Smooth muscle cell (in vitro differentiated cells): ENCODE measurements around the gene SMC1B. TPM values are rescaled to one million over a fixed set of nuclear protein-coding genes. Genes with fewer than 3 reads are reported as not detected.

Source experiments
- DNase-seq: peaks from one replicate; lab custom pipeline; 2025; ENCODE audit not compliant: unreplicated experiment; lab: John Stamatoyannopoulos, UW
- H2AFZ ChIP-seq: fragments of 200-600 bp; sonication (generic); 2 replicates; pipeline ENCODE4 v1.6.0; 2016; ENCODE audit warnings: antibody characterized with exemption, low read depth, mild to moderate bottlenecking
- H3F3A ChIP-seq: fragments of 200-600 bp; sonication (generic); 2 replicates; pipeline ENCODE4 v1.6.0; 2017; ENCODE audit warnings: antibody characterized with exemption, low read depth
- H3K27ac ChIP-seq: fragments of 200-600 bp; sonication (generic); 2 replicates; pipeline ENCODE4 v1.5.1; 2016; ENCODE audit warnings: low read depth, mild to moderate bottlenecking
- H3K27me3 ChIP-seq: fragments of 200-600 bp; sonication (generic); 2 replicates; pipeline ENCODE4 v1.6.1; 2016; ENCODE audit warnings: low read depth, mild to moderate bottlenecking
- H3K36me3 ChIP-seq: fragments of 200-600 bp; sonication (generic); 2 replicates; pipeline ENCODE4 v1.5.1; 2016; ENCODE audit warnings: low read depth
- H3K4me1 ChIP-seq: fragments of 200-600 bp; sonication (generic); 2 replicates; pipeline ENCODE4 v1.5.1; 2016; ENCODE audit warnings: low read depth
- H3K4me2 ChIP-seq: fragments of 200-600 bp; sonication (generic); 2 replicates; pipeline ENCODE4 v1.6.0; 2016; ENCODE audit warnings: mild to moderate bottlenecking
- H3K4me3 ChIP-seq: fragments of 200-600 bp; sonication (generic); 2 replicates; pipeline ENCODE4 v1.5.1; 2016; ENCODE audit warnings: mild to moderate bottlenecking
- H3K79me2 ChIP-seq: fragments of 200-600 bp; sonication (generic); 2 replicates; pipeline ENCODE4 v1.6.0; 2016; ENCODE audit warnings: low read depth, mild to moderate bottlenecking
- H3K9ac ChIP-seq: fragments of 200-600 bp; sonication (generic); 2 replicates; pipeline ENCODE4 v1.6.0; 2016; ENCODE audit warnings: low read depth
- H3K9me3 ChIP-seq: fragments of 200-600 bp; sonication (generic); replicated peaks from 2 replicates; pipeline ENCODE4 v1.5.1; 2016; ENCODE audit warnings: low read depth
- H4K20me1 ChIP-seq: fragments of 200-600 bp; sonication (generic); 2 replicates; pipeline ENCODE4 v1.6.0; 2016; ENCODE audit warnings: low read depth
- WGBS: methylation state at CpG from one replicate; pipeline ENCODE4 v1.1.7; 2016; ENCODE audit warnings: low lambda C conversion rate; 5-methylcytosine and 5-hydroxymethylcytosine counted together
- polyA plus RNA-seq: library from polyadenylated mRNA; unstranded; fragments of >200 nt; fragmentation: Nextera tagmentation; extraction: Ambion mirVana; gene quantifications from 2 replicates; pipeline ENCODE4 v1.2.1, GENCODE V29; 2016
- total RNA-seq: library from RNA; depleted of rRNA; stranded (reverse); fragments of >200 nt; gene quantifications from 2 replicates; pipeline ENCODE4 v1.2.3, GENCODE V29; 2014
- TF ChIP-seq, protein P1 (sequence below): fragments of 200-600 bp; sonication (generic); IDR thresholded peaks from 2 replicates; pipeline ENCODE4 v1.5.1; 2017; ENCODE audit warnings: borderline replicate concordance, mild to moderate bottlenecking, antibody characterized with exemption; ENCODE audit not compliant: insufficient read depth, poor library complexity, severe bottlenecking

SMC1B gene
- total and polyA plus RNA-seq, 2 experiments from 2014 or later, result 0.06 TPM; not detected in 1

DNA sequence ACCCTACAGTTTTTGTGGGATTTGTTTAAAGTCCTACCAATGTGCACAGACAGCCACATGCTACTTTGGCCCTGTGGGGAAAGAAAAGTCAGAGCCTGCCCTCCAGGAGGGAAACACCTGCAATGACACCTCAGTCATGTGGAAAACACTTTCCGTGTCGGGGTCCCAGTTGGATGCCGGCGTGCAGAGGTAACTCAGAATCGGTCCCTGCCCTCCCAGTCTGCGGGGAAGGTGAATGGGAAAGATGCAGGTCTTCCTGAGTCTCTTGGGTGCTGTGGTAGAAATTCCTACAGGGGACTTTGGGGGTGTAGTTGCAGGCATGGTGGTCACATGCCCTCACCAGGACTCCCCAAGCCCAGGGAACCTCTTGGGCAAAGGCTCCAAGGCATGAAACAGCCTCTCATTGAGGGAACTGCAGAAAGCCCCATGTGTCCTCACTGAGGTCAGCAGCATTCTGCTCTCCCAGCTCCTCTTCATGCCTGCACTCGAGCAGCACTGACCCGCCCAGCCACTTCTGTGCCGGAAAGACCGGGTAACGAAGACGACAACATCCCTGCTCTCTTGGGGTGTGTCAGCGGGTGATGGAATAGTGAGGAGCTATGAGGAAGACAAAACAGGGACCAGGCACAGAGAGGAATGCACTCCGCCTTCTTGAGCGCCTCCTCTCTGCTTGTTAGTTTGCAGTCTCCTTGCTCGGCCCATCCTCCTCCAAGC is 4.8 kb upstream of the SMC1B start:
- Histone ChIP-seq H4K20me1 (no peaks in the 10 kb centered on the region), H3K36me3 (no peaks in the 10 kb centered on the region), H3F3A (no peaks in the 10 kb centered on the region), H3K27me3 (no peaks in the 10 kb centered on the region), H3K4me1 (peaks cover 5% of the 10 kb centered on the region), H2AFZ (no peak overlapping the region), H3K9ac (no peak overlapping the region), H3K79me2 (no peaks in the 10 kb centered on the region), H3K9me3 (no peaks in the 10 kb centered on the region), H3K27ac (no peak overlapping the region), H3K4me3 (no peak overlapping the region), H3K4me2 (no peak overlapping the region)
- 95% methylated on average over 15 of the region's 16 CpGs for WGBS
- DNase-seq, result no peak
- TF ChIP-seq, protein P1, sequence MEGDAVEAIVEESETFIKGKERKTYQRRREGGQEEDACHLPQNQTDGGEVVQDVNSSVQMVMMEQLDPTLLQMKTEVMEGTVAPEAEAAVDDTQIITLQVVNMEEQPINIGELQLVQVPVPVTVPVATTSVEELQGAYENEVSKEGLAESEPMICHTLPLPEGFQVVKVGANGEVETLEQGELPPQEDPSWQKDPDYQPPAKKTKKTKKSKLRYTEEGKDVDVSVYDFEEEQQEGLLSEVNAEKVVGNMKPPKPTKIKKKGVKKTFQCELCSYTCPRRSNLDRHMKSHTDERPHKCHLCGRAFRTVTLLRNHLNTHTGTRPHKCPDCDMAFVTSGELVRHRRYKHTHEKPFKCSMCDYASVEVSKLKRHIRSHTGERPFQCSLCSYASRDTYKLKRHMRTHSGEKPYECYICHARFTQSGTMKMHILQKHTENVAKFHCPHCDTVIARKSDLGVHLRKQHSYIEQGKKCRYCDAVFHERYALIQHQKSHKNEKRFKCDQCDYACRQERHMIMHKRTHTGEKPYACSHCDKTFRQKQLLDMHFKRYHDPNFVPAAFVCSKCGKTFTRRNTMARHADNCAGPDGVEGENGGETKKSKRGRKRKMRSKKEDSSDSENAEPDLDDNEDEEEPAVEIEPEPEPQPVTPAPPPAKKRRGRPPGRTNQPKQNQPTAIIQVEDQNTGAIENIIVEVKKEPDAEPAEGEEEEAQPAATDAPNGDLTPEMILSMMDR, result no peak

GRCh38 chr22:45413013-45413367 is 409 bp downstream of the SMC1B start:
- H4K20me1 ChIP-seq, result no peaks in the 10 kb centered on the region
- H3K4me2 ChIP-seq, result peak overlapping the region; percentile 86
- no peak overlapping the region for H3K9ac ChIP-seq
- TF ChIP-seq, protein P1, result no peak
- H3K36me3 ChIP-seq, result no peaks in the 10 kb centered on the region
- DNase-seq, result no peak
- WGBS, result 100% methylated on average over 5 of the region's 27 CpGs
- no peaks in the 10 kb centered on the region for H3K9me3 ChIP-seq
- H2AFZ ChIP-seq, result no peak overlapping the region
- H3K27ac ChIP-seq, result no peak overlapping the region
- peaks cover 5% of the 10 kb centered on the region for H3K4me1 ChIP-seq
- H3K27me3 ChIP-seq, result no peaks in the 10 kb centered on the region
- no peak overlapping the region for H3K4me3 ChIP-seq
- no peaks in the 10 kb centered on the region for H3K79me2 ChIP-seq
- no peaks in the 10 kb centered on the region for H3F3A ChIP-seq

DNA sequence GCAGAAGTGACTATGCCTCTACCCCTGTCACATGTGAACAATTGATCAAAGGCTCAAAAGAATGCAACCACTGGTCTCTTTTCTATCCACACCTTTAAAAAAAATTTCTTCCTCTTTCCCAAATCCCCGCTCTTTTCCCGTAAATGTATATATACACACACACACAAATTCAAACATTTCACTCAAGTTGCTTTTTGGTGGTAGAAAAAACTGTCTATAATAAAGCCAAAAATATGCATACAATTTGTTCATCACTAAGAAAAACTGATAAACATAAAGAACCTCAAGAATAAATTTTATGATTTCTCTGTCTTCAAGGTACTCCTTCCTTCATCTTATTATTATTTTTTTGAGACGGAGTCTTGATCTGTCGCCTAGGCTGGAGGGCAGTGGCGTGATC is 5.6 kb downstream of the SMC1B start:
- no peak overlapping the region for H3K9ac ChIP-seq
- H3K36me3 ChIP-seq, result no peaks in the 10 kb centered on the region
- no peaks in the 10 kb centered on the region for H3F3A ChIP-seq
- H3K4me1 ChIP-seq, result no peaks in the 10 kb centered on the region
- H3K4me2 ChIP-seq, result no peak overlapping the region
- no peaks in the 10 kb centered on the region for H3K9me3 ChIP-seq
- whole genome bisulfite sequencing, result 96% methylated on average over 5 of the region's 5 CpGs
- no peak for DNase-seq
- TF ChIP-seq, protein P1, result no peak
- H4K20me1 ChIP-seq, result no peaks in the 10 kb centered on the region
- H3K27ac ChIP-seq, result no peak overlapping the region
- H2AFZ ChIP-seq, result no peak overlapping the region
- no peak overlapping the region for H3K4me3 ChIP-seq
- no peaks in the 10 kb centered on the region for H3K79me2 ChIP-seq
- H3K27me3 ChIP-seq, result no peaks in the 10 kb centered on the region

DNA sequence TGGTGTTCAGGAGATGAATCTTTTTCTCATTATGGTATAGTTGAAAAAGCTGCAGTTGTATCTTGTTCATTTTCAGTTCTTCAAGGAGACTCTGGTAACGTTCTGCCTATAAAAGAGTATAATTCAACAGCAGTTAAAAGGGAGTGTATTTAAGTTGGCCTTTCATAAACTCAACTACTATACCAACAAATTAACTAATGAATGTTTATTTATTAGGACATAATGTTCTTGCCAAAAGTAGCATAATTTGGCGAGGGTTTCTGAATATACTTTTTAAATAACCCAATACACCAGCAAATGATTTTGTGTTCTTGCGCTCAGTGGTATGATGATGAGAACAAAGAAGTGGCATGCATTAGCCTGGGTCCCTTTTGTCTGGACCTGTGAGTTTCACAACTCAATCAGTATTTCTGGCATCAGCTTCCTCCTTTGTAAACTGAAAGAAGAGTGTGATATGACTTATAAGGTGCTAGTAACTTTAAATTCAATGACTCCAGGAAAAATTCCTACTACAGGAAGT is 10.9 kb downstream of the SMC1B start:
- Histone ChIP-seq H3K79me2 (no peaks in the 10 kb centered on the region), H3K4me2 (no peak overlapping the region), H2AFZ (no peak overlapping the region), H3K27ac (no peak overlapping the region), H3K9me3 (no peaks in the 10 kb centered on the region), H3K36me3 (no peaks in the 10 kb centered on the region), H3K4me3 (no peak overlapping the region), H4K20me1 (no peaks in the 10 kb centered on the region), H3K9ac (no peak overlapping the region), H3K4me1 (no peaks in the 10 kb centered on the region), H3F3A (no peaks in the 10 kb centered on the region), H3K27me3 (peaks cover 8% of the 10 kb centered on the region)
- 90% methylated on average over 3 of the region's 3 CpGs for WGBS
- TF ChIP-seq, protein P1, result no peak
- no peak for DNase-seq
